PFSK-1 (cell line): Measurements from ENCODE around the gene PTPRQ.

Experiments
- FOXP2 ChIP-seq: optimal IDR thresholded peaks from 2 replicates; pipeline ENCODE3; 2011; ENCODE audit warnings: borderline replicate concordance, control low read depth, inconsistent platforms; ENCODE audit not compliant: insufficient read depth; ENCODE audit errors: extremely low read length, extremely low read depth
- POLR2AphosphoS5 ChIP-seq: IDR thresholded peaks from 2 replicates; pipeline ENCODE4 v1.6.1; 2012; ENCODE audit warnings: low read depth, mild to moderate bottlenecking, control low read depth, low read length, moderate library complexity
- SIN3A ChIP-seq: IDR thresholded peaks from 2 replicates; pipeline ENCODE4 v1.6.1; 2012; ENCODE audit warnings: mild to moderate bottlenecking, low read length, moderate library complexity, borderline replicate concordance; ENCODE audit not compliant: insufficient read depth
- TAF1 ChIP-seq: IDR thresholded peaks from 2 replicates; pipeline ENCODE4 v1.6.1; 2012; ENCODE audit warnings: low read length, control low read depth, borderline replicate concordance; ENCODE audit not compliant: insufficient read depth
- TF ChIP-seq, protein P1 (sequence below), 2 experiments: IDR thresholded peaks; 2 replicates each; pipeline versions ENCODE4 v1.6.1 to v1.8.0; 2011 to 2012; ENCODE audit warnings: low read depth in 2 of 2, low read length in 2 of 2, control low read depth in 1 of 2, inconsistent platforms in 1 of 2, mild to moderate bottlenecking in 1 of 2, moderate library complexity in 1 of 2; ENCODE audit not compliant: insufficient read depth in 1 of 2

DNA sequence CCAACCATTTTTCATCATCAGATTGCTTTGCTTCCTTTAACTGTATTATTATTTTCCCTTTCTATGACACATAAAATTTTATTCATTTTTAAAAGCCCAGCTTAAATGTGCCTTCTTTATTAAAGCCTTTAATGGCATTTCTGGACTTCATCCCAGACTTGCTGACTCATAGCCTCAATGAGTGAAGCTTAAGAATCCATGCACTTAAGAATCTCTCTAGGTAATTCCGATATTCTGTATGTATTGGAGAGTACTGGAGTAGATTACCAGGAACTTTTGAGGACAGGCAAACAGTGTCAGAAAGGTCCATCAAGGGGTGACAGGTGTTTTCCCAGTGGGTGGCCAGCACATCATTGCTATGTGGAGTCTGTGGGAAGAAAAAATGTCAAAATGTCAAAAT lies 107.9 kb downstream of the PTPRQ start:
- no peak for TF ChIP-seq SIN3A
- no peak for TF ChIP-seq POLR2AphosphoS5
- TF ChIP-seq, protein P1, sequence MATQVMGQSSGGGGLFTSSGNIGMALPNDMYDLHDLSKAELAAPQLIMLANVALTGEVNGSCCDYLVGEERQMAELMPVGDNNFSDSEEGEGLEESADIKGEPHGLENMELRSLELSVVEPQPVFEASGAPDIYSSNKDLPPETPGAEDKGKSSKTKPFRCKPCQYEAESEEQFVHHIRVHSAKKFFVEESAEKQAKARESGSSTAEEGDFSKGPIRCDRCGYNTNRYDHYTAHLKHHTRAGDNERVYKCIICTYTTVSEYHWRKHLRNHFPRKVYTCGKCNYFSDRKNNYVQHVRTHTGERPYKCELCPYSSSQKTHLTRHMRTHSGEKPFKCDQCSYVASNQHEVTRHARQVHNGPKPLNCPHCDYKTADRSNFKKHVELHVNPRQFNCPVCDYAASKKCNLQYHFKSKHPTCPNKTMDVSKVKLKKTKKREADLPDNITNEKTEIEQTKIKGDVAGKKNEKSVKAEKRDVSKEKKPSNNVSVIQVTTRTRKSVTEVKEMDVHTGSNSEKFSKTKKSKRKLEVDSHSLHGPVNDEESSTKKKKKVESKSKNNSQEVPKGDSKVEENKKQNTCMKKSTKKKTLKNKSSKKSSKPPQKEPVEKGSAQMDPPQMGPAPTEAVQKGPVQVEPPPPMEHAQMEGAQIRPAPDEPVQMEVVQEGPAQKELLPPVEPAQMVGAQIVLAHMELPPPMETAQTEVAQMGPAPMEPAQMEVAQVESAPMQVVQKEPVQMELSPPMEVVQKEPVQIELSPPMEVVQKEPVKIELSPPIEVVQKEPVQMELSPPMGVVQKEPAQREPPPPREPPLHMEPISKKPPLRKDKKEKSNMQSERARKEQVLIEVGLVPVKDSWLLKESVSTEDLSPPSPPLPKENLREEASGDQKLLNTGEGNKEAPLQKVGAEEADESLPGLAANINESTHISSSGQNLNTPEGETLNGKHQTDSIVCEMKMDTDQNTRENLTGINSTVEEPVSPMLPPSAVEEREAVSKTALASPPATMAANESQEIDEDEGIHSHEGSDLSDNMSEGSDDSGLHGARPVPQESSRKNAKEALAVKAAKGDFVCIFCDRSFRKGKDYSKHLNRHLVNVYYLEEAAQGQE (IDR thresholded peaks at IDR 0.05; ENCODE audit: insufficient read depth in 1 of 2, low read depth in 2 of 2, low read length in 2 of 2) = no peak
- no peak for TF ChIP-seq TAF1
- TF ChIP-seq FOXP2 = no peak
